LNCAP (cell line): ENCODE results near the gene PLXND1.

Experiments used
- TF ChIP-seq, protein P1 (sequence below): fragments of 450-650 bp; IDR thresholded peaks from 2 replicates; pipeline ENCODE4 v1.5.1; 2017; ENCODE audit warnings: mild to moderate bottlenecking

Gene PLXND1

DNA sequence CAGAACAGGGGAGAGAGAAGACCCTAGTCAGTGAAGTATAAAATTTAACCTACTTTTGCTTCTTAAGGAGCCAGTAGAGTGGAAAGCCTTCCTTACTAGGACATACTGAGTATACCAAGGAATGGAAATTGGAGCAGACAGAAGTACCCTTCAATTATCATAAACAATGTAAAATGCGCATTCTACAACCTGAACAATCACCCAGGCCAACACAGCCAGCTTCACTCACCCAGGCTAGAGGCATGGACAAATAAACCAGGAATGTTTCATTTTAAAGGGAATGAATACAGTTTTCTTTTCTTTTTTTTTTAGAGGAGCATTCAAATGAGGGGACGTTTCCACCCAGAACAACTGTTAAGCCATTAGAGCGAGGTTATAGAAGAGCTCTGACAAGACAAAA, 41.9 kb upstream of the PLXND1 start:
- TF ChIP-seq, protein P1, sequence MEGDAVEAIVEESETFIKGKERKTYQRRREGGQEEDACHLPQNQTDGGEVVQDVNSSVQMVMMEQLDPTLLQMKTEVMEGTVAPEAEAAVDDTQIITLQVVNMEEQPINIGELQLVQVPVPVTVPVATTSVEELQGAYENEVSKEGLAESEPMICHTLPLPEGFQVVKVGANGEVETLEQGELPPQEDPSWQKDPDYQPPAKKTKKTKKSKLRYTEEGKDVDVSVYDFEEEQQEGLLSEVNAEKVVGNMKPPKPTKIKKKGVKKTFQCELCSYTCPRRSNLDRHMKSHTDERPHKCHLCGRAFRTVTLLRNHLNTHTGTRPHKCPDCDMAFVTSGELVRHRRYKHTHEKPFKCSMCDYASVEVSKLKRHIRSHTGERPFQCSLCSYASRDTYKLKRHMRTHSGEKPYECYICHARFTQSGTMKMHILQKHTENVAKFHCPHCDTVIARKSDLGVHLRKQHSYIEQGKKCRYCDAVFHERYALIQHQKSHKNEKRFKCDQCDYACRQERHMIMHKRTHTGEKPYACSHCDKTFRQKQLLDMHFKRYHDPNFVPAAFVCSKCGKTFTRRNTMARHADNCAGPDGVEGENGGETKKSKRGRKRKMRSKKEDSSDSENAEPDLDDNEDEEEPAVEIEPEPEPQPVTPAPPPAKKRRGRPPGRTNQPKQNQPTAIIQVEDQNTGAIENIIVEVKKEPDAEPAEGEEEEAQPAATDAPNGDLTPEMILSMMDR = no peak

DNA sequence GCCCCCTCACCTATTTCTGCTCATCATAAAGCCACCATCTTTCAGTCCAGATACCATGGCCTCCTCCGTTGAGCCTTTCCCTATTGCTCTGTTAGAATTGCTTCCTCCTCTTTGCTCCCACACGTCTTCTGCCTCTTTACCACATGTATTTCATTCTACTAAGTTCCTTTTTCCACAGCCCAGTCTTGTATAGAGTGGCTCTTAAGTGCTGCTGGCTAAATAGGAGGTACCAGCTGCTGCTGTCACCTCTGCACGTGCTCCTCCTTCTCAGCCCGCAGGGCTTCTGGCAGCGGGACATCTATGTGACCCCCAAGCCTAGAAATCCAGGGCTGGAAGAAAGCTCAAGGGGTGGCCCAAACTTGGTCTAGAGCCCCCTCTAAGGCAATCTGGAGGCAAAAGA, 38.8 kb upstream of the PLXND1 start:
- TF ChIP-seq, protein P1 = no peak

DNA sequence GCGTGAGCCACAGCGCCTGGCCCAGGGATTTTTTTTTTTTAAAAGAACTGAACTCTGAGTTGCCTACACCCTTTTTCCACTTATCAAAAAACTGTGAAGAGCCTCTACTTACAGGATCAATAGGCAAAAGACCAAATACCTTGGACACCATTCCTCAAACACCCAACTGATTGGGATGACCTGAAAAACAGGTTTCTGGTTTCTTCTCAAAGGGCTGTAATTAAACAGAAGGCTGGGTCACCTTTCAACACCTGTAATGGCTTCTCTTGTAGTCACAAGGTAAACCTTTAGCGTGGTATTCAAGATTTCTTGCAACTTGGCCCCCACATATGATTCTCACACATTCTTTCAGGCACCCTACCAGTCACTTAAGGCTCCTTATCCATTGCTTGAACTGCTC, 38.4 kb upstream of the PLXND1 start:
- TF ChIP-seq, protein P1 = no peak

DNA sequence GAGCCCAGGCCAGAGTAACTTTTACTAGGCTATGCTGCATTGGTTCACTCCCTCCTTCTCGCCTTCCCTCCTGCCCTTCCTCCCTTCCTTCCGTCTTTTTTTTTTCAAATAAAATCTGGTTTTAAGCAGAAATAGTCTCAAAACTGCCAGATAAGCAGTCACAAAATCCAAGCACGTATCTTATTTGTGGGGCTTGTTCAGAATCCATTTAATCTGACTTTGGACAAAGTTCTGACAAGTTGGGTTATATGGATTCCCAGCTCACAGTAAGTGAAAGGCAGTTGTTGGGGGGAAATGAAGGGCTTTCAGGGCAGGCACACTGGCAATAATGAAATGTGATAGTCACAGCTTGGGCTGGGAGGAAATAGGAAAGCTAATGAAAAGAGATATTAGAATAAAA, 32.0 kb upstream of the PLXND1 start:
- TF ChIP-seq, protein P1 = no peak

DNA sequence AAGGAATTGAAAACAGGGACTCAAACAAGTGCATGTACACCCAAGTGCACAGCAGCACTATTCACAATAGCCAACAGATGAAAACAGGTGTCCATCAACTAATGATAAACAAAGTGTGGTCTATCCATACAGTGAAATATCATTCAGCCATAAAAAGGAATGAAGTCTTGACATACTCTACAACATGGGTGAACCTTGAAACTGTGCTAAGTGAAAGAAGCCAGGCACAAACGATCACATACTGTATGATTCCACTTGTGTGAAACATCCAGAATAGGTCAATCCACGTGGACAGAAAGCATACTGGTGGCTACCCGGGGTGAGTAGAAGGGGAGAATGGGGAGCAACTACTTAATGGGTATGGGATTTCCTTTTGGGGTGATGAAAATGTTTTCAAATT, 29.6 kb upstream of the PLXND1 start:
- TF ChIP-seq, protein P1 = no peak

DNA sequence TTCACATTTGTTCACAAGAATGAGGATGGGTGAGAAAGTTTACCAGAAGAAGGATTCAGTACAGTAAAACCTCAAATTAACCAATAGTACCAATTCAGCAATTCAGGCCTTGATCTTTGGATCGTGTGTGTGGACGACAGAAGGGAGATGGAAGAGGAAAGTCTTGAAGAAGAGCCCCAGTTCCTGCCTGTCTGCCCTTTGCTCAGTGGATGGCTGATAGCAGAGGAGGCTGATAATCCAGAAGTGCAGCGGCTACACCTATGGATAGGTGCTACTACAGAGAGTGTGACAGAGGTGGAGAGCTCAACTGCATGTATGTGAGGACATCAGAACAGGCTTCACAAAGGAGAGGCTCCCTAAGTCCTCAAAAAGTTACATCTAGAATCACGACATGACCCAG, 29.2 kb upstream of the PLXND1 start:
- TF ChIP-seq, protein P1 = no peak

DNA sequence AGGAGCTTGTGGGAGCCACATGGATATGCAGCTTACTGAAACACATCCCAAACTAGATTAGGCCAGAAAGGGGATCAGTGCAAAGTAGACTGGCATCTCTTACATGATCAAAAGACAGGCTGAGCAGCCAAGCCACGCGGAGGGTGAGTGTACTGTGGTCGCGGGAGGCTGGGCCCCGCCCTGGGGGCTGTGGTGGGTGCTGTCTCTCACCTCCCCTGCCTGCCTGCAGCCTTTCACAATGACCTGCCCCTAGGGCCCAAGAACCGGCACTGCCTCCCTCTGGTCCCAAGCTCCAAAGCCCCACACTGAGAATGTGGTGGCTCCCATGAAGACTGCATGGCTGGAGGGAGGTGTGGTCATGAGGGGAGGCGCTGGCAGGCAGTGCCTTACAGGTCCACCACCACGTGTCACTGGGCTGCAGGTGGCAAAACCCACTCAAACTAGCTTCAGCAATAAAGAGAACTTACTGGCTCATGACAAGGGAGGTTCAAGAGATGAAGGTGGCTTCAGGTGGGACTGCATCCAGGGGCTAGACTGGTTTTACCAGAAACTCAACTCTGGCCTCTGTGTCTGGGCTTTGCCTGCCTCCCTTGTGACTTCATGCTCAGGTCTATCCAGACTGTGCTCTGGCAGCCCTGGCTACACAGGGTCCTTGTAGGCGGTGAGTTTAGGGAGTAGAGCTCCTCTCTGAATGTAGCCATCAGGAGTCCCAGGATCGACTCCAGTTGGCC, 27.4 kb upstream of the PLXND1 start:
- TF ChIP-seq, protein P1 = no peak

DNA sequence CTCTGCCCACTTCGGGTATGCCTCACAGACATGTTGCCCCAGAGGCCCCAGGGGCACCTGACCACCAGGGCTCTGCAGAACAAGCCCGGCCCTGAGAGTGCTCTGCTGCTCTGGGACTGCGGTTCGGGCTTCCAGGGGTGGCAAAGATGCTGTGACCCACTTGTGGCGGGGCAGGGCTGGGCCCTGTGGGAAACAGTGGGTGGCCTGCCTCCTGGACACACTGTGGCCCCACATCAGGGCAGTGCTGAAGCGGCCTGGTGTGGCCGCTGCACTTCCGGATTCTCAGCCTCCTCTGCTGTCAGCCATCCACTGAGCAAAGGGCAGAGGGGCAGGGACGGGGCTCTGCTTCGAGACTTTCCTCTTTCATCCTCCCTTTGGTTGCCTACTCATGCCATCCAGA, 26.5 kb upstream of the PLXND1 start:
- TF ChIP-seq, protein P1 = no peak
